Rectal smooth muscle tissue (tissue), 1 donor: ENCODE results near the gene NUB1.

Source experiments
- H3K27ac ChIP-seq: one replicate; pipeline ENCODE4 v1.7.0; 2013; ENCODE audit warnings: low read depth, low read length, inconsistent platforms
- H3K27me3 ChIP-seq: one replicate; pipeline ENCODE4 v1.7.0; 2013; ENCODE audit warnings: low read length; ENCODE audit not compliant: control insufficient read depth, insufficient read depth
- H3K36me3 ChIP-seq: one replicate; pipeline ENCODE4 v1.7.0; 2013; ENCODE audit warnings: low read length; ENCODE audit not compliant: control insufficient read depth, insufficient read depth
- H3K4me1 ChIP-seq: one replicate; pipeline ENCODE4 v1.7.0; 2013; ENCODE audit warnings: low read length; ENCODE audit not compliant: control insufficient read depth, insufficient read depth
- H3K4me3 ChIP-seq: one replicate; pipeline ENCODE4 v1.7.0; 2013; ENCODE audit warnings: low read length
- H3K9ac ChIP-seq: one replicate; pipeline ENCODE4 v1.7.0; 2013; ENCODE audit warnings: low read length

NUB1 gene

DNA sequence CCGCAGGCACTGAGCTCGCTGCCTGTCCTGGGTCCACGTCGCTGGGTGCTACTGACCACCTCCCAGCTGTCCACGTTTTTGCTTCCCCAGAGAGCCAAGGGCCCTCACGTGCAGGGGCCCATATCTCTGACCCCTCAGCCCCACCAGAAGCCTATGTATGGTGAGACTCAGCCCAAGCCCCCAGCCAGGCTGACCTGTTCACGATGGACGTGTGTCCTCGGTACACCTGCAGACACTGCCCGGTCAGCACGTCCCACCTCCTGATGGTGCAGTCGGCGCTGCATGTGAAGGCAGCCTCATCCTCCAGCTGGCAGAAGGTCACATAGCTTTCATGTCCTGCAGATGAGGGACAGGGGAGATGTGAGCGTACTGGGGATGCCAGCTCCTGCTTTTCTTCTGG lies 58.3 kb downstream of the NUB1 start:
- Histone ChIP-seq H3K9ac (no peak overlapping the region), H3K4me3 (no peak overlapping the region), H3K36me3 (no peaks in the 10 kb centered on the region), H3K27me3 (no peaks in the 10 kb centered on the region), H3K27ac (no peak overlapping the region), H3K4me1 (no peaks in the 10 kb centered on the region)

DNA sequence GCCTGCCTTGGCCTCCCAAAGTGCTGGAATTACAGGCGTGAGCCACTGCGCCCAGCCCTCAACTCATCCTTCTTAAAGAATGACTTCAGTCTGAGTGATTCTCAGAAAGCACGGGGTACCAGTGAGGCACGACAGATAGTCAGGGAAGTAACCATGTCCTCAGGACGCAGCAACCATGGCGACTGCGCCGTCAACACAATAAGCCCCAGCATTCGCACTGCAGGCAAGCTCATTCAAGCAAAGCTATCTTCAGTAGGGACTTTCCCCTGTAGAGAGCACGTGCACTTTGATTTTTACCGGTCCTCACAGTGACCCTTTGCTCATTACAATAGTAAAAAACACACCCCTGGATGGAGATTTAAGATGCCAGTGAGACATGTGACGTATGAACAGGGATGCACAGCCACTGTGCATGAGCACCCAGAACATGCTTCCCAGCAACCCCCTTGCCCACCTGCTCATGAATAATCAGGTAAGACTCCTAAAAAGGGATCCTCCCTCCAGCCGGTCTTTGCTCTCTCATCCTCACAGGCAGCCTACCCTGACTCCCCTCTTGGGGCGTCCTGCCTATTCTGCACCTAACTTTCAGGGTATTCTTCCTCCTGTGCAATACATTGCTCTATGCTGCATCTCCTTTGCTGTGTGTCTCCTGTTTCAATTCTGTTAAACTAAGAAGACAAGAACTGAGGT lies 59.2 kb downstream of the NUB1 start:
- Histone ChIP-seq H3K4me3 (no peak overlapping the region), H3K27ac (no peak overlapping the region), H3K36me3 (no peaks in the 10 kb centered on the region), H3K9ac (no peak overlapping the region), H3K4me1 (no peaks in the 10 kb centered on the region), H3K27me3 (no peaks in the 10 kb centered on the region)

DNA sequence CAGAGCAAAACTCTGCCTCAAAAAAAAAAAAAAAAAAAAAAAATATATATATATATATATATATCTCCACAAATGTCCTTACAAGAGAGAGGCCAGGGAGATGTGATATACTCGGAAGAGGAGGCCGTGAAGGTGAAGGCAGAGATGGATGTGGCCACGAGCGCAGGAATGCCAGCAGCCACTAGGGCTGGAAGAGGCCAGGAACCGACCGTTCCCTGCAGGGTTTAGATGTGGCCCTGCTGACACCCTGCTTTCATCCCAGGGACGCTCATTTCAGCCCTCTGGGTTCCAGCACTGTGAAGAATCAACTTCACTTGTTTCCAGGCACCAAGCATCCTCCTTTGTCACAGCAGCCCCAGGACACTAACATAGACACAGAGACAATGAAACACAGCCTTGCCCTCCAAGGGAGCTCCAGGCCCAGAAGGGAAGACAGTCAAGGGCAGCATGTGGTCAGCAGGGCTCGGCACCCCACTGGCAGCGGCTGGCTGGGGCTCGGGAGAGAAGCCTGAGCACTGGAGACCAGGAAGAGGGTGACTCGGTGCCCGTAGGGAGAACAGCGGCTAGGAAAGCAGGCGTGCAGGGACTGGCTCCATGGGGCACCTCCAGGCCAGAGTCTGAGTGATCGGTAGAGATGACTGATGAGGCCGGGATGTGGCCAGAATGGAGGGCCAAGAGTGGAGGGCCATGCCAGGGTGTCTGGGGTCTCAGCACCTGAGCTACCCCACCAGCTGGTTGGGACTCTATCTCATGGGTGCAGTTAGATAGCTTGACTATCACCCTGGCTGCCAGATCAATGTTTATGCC lies 60.6 kb downstream of the NUB1 start:
- H3K36me3 ChIP-seq, result no peaks in the 10 kb centered on the region
- H3K27ac ChIP-seq, result no peak overlapping the region
- no peaks in the 10 kb centered on the region for H3K4me1 ChIP-seq
- H3K27me3 ChIP-seq, result no peaks in the 10 kb centered on the region
- H3K9ac ChIP-seq, result no peak overlapping the region
- no peak overlapping the region for H3K4me3 ChIP-seq

GRCh38 chr7:151403764-151404163 lies 62.2 kb downstream of the NUB1 start:
- Histone ChIP-seq H3K4me3 (no peak overlapping the region), H3K27me3 (peaks cover 4% of the 10 kb centered on the region), H3K36me3 (no peaks in the 10 kb centered on the region), H3K9ac (no peak overlapping the region), H3K4me1 (no peaks in the 10 kb centered on the region), H3K27ac (no peak overlapping the region)

GRCh38 chr7:151404216-151405011 lies 62.8 kb downstream of the NUB1 start:
- no peak overlapping the region for H3K4me3 ChIP-seq
- H3K36me3 ChIP-seq, result no peaks in the 10 kb centered on the region
- H3K27me3 ChIP-seq, result peaks cover 7% of the 10 kb centered on the region
- no peak overlapping the region for H3K27ac ChIP-seq
- no peaks in the 10 kb centered on the region for H3K4me1 ChIP-seq
- no peak overlapping the region for H3K9ac ChIP-seq

DNA sequence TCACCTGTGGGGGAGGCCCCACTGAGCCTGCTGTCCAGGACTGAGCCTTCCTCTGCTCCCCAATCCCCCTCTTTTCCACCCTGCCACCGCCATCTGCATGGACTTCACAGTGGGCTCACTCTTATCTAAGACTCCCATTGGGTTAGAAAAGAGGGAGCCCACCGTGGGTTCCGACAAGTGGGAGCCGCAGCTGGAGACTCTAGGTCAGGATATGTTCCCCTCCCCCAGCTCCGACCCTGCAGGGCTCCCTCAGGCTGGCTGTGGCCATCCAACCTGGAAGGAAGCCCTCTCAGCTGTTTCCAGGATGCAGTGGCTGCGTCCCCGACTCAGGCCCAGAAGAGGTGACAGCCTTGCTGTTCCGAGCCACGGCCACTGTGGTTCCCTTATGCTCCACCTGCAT lies 63.4 kb downstream of the NUB1 start:
- Histone ChIP-seq H3K27ac (no peak overlapping the region), H3K9ac (no peak overlapping the region), H3K27me3 (peaks cover 11% of the 10 kb centered on the region), H3K4me1 (no peaks in the 10 kb centered on the region), H3K36me3 (no peaks in the 10 kb centered on the region), H3K4me3 (no peak overlapping the region)

DNA sequence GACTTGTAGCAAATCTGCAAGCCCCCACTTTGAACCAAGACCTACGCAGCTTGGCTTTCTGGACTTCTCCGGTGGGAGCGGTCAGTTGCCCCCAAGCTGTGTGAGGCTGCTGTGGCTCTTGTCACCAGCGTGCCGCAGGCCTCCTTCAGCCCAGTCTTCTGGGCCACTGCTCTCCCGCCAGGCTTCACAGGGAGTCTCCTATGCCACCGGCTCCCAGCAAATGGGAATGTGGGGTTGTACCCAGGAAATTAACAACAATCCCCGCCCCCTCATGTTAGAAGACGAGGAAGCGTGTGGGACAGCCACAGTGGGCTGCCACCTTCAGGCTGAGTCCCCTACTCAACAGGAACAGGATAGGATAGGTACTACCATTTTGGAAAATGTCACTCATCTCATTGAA lies 64.0 kb downstream of the NUB1 start:
- Histone ChIP-seq H3K9ac (no peak overlapping the region), H3K4me1 (no peaks in the 10 kb centered on the region), H3K27me3 (peaks cover 11% of the 10 kb centered on the region), H3K36me3 (no peaks in the 10 kb centered on the region), H3K27ac (no peak overlapping the region), H3K4me3 (no peak overlapping the region)

GRCh38 chr7:151406051-151406875 lies 64.7 kb downstream of the NUB1 start:
- H3K27ac ChIP-seq, result no peak overlapping the region
- no peaks in the 10 kb centered on the region for H3K36me3 ChIP-seq
- peaks cover 11% of the 10 kb centered on the region for H3K27me3 ChIP-seq
- no peak overlapping the region for H3K9ac ChIP-seq
- no peak overlapping the region for H3K4me3 ChIP-seq
- H3K4me1 ChIP-seq, result no peaks in the 10 kb centered on the region

GRCh38 chr7:151406886-151407583 lies 65.4 kb downstream of the NUB1 start:
- Histone ChIP-seq H3K4me3 (no peak overlapping the region), H3K27me3 (peaks cover 11% of the 10 kb centered on the region)

DNA sequence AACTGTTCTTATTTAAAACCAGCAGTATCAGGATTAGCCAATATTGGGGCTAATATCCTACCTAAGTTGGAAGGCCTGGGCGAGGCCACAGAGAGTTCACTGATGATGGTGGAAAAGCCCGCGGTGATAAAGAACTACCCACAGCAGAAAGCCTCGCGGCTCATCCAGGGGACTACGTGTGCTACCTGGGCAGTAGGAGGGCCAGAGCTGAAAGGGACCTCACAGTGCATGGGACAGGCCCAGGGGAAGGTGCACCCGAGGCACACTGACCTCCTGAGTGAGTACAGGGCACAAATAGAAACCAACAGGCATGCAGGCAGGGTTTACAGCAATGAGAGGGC lies 66.9 kb downstream of the NUB1 start:
- peak overlapping the region; percentile 22 for H3K27ac ChIP-seq
- H3K9ac ChIP-seq, result no peak overlapping the region
- no peaks in the 10 kb centered on the region for H3K4me1 ChIP-seq
- no peaks in the 10 kb centered on the region for H3K36me3 ChIP-seq
- peaks cover 11% of the 10 kb centered on the region for H3K27me3 ChIP-seq
- H3K4me3 ChIP-seq, result peak overlapping the region; percentile 14

More at GRCh38 chr7:151406886-151407583, 65.4 kb downstream of the NUB1 start:
- Histone ChIP-seq H3K27ac (no peak overlapping the region), H3K9ac (no peak overlapping the region), H3K36me3 (no peaks in the 10 kb centered on the region), H3K4me1 (no peaks in the 10 kb centered on the region)

DNA sequence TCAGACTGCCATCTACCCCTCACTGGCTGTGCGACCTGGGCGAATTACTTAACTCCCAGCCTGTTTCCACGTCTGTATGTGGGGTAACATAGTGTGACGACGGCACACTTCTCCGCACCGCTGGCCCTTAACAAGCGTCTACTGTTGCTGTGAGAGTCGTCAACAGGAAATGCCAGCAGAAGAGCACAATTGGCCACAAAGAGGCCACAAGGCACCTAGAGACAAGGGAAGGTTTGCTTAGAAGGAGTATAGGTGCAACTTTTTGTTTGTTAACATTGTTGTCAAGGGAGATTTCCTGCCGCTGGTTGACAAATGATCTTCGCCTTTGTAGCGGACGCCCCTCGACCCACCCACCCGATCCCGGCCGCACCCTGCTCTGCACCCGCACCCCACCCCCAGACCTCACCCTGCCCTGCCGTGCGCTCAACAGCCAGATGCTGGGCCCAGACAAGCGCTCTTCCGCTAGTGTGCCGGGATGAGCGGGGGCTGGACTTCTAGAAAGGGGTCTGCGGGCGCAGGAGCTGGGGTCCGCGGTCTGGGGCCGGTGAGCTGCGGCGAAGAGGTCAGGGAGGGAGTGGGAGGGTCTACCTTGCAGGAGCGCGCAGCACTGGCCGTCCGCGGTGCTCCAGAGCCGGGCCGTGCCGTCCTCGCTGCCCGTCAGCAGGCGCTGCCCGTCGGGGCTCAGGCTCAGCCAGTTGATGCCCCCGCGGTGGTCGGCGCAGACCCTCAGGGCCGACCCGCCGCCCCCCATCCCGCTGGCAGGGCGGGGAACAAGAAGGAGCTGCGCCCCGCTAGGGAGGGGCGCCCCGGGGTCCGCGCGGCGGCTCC lies 67.4 kb downstream of the NUB1 start:
- H3K9ac ChIP-seq, result no peak overlapping the region

More for the DNA sequence above, 67.4 kb downstream of the NUB1 start:
- Histone ChIP-seq H3K4me3 (peak overlapping the region; percentile 52), H3K4me1 (no peaks in the 10 kb centered on the region), H3K27me3 (peaks cover 11% of the 10 kb centered on the region), H3K27ac (no peak overlapping the region), H3K36me3 (no peaks in the 10 kb centered on the region)
